ENCODE data around the gene ZC3H14. TPM values are rescaled to one million over a fixed set of nuclear protein-coding genes. Genes with fewer than 3 reads are reported as not detected.

The ZC3H14 gene
- total RNA-seq, 1 experiment from 2014 or later = 73.3 TPM

DNA sequence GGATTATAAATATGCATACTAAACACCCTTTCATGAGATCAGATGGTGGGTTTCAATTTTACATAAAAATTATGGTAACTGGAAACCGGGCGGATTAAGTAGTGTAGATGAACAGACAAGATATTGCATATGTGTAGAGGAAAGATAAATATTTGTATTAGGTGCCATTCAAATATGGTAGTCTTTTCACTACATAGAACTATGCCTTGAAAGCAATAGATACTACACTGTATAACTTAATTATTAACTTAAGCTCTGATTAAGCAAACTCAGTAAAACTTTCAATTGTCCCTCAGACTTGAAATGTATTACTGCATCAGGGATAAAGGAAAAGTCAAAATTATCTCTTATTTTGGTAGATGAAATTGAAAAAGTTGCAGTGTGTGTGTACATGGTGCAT lies 10.0 kb upstream of the ZC3H14 start:
- DNase-seq (ENCODE audit: low spot score) = no peak

DNA sequence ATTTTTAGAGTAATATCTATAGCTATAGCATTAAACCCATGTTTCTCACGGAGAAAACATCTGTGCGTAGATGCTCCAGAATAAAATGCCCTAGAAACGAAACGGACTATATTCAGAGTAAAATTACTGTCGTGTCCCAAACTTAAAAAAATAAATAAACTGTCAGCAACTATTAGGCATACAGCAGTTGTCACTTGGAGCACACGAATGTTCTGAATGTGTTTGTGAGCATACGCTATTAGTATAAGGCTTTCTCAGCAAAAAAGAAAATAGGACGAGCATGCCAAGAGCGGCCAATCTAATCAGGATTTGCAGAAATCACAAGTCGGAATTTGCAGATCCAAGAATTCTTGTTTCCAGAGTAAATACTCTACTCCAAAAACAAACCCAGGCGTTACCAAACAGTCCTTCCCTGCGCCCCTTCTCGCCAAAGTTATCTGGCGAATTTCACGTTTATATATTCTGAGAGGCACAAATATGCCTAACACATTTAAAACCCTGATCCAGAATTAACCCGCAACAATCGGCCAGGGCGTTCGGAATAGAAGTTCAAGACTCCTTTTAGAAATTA lies 8.9 kb upstream of the ZC3H14 start:
- DNase-seq (ENCODE audit: low spot score) = no peak

DNA sequence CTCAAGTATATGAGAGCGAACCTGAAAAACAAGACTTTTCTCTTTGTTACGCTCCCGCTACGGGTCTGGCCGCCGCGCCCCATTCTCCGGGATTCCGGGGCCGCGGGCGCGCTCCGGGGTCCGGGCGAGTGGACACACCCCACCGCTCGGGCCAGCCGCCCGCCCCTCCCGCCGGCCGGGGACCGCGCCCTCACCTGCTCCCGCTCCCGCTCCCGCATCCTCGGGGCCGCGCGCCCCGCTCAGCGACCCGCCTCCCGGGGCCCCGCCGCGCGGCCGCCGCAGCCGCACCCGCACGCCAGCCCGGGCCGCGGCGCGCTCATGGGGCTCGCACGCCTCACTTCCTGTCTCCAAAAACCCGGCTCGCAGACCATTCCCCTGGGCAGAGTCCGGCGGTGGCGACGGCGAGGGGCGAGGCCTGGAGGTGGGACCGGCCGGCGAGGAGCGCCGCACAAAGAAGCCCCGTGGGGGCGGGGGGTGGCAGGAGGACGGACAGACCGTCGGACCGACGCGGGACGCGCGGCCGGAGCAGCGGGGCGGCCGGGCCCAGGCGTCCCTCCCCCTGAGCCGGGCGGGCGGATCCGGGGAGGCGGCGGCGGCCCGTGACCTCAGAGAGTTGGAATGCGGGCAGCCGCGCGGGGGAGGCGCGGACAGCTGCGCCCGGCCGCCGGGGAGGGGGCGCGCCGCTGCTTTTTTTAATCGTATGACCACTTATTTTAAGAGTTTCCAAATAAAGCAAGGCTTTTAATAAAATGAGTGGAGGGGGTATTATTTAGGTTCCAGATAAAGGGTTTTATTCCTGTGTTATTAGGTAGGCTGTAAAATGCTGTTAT lies 8.2 kb upstream of the ZC3H14 start, which contains the start of gene PTPN21:
Gene PTPN21, minus strand, starts transcription at position 551 of the 830 bp plus-strand sequence. CDS start 4,590 bp downstream, outside the sequence.
- peak; percentile 27 for DNase-seq (ENCODE audit: low spot score)

DNA sequence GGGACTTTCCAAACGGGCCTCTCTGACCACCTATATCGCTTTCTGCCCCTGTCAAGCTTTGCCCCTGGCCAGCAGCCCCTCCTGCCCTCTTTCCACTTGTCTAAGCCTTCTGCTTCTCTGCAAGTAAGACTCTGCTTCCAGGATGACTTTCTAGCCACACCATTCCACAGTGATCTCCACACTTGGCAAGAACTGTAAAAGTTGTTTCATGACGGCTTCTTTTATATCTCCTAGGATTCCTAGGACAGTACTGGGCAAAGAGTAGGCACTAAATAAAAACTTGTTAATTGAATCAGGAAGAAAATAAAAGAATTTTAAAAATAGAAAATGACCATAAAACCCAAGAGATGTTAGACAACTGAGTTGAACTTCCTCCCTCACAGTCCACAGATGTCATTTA lies 6.3 kb upstream of the ZC3H14 start:
- no peak for DNase-seq (ENCODE audit: low spot score)

DNA sequence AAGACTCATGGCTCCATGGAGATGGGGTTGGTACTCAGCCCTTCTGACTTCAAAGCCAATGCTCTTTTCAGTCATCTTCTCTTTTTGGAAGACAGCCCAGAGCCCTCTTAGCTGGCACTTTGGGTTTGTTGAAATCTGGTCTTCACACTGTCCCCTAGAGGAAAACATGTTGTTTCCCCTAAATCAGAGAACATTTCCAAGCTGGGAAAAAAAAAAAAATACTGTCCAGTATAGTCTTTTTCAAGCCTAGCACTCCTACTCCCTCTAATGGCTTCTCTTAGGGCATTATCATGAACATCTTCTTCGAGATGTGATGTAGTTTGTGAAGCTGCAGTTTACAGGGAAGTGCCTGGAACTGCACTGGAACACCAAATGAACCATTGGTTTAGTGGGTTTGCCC lies 3.0 kb upstream of the ZC3H14 start:
- peak; percentile 16 for DNase-seq (ENCODE audit: low spot score)

DNA sequence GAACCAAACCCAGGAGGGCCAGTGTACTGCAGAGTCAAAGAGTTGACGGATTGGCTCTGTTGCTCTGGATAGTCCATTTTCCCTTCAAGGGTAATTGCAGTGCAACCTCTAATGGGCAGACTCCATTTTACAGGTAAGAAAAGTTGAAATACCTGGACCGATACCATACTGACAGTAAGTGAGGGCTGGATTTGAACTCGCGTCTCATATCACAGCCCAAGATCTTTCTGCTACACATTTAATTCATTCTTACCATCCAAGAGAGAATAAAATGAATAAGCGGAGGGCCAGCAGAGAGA lies 356 bp upstream of the ZC3H14 start:
- DNase-seq (ENCODE audit: low spot score) = no peak

DNA sequence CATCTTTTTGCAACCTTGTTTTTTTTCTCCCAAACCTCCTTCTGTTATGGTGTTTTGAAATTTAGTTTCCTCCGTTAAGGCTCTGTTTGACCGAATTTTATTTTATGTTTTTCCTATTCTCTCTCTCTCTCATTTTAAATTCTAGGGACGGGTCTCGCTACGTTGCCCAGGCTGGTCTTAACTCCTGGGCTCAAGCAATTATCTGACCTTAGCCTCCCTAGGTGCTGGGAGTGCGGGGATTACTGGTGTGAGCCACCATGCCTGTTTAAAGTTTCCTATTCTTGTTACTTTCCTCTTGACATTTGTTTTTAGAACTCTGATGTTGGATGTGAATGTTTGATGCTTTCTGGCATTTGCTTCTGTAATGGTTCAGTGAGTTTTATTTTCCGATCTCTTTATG lies 1.0 kb downstream of the ZC3H14 start:
- DNase-seq (ENCODE audit: low spot score) = no peak

DNA sequence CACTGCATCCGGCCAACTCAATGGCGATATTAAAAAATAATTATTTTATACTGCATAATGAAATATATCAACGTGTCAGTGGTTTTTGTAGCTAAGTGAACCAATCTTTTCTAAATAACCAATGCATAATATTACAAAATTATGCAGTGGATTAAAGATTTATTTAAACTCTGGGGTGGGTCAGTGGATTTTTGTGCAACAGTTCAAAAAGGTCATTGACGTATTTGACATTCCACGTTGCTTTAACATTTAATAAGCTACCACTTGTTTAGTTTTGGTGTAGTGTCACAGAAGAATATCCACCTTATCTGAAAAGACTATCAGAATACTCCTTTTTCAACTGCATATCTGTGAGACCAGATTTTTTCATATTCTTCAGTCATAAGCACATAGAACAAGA lies 2.6 kb downstream of the ZC3H14 start:
- DNase-seq (ENCODE audit: low spot score) = no peak

DNA sequence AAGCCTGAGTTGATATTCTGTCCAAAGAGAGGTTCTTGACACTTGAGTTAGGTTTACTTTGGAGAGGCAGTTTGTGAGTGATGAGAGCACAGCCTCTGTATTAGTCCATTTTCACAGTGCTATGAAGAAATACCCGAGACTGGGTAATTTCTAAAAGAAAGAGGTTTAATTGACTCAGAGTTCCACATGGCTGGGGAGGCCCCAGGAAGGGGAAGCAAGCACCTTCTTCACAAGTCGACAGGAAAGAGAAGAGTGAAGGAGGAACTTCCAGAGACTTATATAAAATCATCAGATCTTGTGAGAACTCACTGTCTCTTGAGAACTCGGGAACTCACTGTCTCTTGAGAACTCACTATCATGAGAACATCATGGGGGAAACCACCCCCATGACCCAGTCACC lies 5.4 kb downstream of the ZC3H14 start:
- no peak for DNase-seq (ENCODE audit: low spot score)

DNA sequence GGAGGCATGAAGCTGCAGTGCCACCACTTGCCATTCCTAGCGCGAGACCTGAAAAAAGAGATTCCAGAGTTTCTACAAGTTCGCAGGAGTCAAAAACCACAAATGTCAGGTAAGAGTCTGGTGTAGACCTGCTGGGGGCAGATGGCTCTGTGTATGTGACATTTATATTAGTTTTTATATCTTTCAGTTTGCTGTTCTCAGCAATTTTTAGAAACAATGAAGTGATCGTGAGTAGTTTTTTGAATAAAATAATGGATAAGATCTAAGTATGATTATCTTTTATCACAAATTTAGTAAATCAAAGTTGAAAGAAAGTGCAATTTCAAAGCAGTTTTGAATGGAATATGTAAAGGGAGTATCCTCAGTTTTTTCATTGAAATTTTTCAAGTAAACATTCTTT lies 9.3 kb downstream of the ZC3H14 start:
- no peak for DNase-seq (ENCODE audit: low spot score)

DNA sequence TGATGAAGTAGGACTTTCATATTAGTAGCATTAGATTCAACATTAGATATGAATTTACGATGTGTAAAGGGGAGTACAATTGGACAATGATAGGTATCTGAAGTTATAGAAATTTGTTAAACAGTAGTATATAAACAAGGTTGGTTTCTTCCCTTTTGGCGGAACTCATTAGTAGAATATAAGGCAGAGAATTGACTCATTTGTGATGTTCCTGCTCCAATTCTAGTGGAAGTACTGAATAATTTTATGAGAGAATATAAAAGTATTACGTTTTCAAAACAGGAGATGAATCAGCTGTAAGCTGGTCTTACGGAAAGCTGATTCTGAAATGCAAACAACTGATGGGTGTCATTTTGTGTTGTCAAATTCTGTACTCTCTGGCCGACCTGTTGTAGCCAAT lies 13.4 kb downstream of the ZC3H14 start:
- no peak for DNase-seq (ENCODE audit: low spot score)

DNA sequence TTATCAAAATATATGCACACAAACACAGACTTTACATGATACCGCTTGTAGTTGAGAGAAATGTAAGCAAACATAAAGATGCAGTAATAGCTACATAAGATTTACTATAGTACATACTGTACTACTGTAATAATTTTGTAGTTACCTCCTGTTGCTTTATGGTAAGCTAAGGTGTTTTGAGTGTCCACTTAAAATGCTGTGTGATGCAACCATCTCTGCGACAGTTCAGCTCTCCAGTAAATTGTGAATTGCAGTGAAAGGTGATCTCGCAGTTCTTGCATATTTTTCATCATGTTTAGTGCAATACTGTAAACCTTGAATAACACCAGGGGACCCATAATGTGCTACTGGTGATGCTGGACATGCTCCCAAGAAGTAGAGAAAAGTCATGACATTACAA lies 21.6 kb downstream of the ZC3H14 start:
- DNase-seq (ENCODE audit: low spot score) = no peak

DNA sequence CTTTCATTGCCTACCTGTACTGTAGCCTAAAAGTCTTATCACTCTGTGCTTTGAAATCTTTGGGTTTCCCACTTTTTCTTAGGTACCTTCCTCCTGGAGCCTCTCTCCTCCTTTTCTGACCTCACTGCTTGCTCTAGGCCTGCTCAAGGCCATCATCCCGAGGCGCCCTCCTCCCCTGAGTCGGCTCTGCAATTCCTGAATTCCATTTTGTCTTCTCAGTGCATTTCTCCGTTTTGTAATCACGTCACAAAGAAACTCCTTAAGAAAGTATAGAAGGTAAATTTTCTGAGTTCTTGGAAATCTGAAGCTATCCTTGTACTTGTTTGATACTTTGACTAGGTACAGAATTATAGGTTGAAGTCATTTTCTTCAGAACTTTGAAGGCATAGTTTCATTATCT lies 25.2 kb downstream of the ZC3H14 start:
- DNase-seq (ENCODE audit: low spot score) = no peak

DNA sequence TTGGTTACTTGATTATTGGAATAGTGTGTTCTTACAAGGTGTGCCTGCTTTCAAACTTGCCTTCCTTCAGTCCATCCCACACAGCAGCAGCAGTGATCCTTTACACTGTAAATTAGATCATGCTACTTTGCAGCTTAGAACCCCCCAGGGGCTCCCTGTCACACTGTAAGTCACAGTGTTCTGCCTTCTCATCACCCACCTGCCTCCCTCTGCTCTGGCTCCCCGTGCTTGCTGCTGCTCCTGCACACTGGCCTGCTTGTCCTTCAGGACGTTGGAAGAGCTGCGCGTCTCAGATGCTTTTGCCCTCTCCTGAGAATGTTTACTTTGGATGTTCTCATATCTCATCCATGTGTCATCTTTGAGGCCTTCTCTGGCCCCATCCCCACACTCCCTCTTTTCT lies 27.3 kb downstream of the ZC3H14 start:
- no peak for DNase-seq (ENCODE audit: low spot score)

DNA sequence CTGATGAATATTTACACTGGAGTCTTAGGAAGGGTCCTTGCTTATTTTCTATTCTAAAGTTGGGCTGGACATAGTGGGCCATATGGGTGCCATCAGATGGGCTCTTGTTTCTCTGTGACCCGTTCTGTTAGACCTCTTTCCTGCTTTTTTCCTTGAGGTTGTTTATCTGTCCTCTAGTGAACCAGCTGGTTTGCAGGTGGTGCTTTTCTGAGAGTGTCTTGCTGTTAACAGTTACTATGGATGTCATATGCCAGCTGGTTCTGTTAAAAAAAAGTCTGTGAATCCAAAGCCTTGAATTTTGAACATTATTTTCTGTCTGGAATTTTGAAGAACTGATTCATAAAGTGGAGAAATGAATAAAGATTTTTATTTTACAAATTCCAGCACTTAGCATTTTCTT lies 29.2 kb downstream of the ZC3H14 start:
- DNase-seq (ENCODE audit: low spot score) = no peak

DNA sequence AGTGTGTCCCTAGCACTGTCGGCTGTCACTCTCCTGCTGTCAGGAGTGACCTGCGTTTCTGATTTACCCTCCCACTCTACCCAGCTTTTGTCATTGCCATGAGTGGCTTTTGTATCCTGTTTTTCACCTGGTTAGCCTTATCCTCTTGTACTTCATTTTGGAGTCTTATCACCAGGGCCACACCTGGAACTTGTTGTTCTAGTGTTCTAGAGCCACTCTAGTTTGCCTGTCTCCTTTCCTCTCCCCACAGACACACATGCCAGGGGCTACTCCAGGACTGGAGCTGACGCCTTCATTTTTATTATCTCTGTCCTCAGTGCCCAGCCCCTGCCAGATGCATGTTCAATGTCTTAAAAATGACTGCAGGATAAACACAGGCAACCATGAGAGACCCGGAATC lies 34.2 kb downstream of the ZC3H14 start:
- DNase-seq (ENCODE audit: low spot score) = no peak

DNA sequence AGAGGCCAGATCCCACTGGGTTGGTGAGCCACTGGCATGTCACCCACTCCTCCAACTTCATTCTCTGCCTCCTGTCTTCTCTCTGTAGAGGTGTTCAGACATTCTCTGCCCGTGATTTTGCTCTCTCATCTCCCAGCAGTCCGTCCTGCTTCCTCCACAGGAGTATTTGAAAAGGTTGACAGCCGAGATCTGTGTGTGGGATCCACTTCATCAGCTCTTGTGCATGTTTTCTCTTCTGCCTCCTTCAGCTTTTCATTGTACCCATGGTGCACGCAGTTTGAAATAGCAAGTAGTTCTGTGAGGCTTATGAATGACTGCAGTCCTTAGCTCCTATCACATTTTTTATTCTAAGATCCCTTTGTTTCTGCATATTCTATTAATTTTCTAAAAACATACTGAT lies 34.8 kb downstream of the ZC3H14 start:
- no peak for DNase-seq (ENCODE audit: low spot score)

DNA sequence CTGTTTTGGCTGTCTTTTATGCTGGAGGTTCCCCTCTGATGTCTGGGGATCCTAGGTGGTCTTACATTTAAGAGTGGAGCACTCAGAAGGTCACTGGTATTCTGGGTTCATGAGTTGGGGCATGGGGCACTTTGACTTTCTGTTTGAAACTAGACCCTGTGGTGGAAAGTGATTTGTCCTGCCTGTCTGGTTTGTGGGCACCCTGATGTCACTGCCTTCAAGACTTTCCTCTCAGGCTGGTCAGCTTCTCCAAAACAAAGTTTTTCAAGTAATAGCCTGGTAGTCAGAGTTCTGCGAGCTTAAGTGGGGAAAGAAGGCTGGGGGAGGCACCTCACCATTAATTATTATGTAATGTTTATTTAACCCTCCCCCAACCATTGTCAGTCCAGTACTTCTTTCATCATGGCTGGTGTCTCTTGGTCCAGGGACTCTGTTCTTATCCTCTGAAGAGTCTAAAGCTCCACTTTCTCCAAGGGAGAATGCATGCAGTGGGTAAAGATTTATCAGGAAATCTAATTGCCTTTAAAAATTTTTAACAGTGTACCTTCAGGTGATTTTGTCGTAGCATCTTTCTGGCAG lies 35.3 kb downstream of the ZC3H14 start:
- DNase-seq (ENCODE audit: low spot score) = no peak

DNA sequence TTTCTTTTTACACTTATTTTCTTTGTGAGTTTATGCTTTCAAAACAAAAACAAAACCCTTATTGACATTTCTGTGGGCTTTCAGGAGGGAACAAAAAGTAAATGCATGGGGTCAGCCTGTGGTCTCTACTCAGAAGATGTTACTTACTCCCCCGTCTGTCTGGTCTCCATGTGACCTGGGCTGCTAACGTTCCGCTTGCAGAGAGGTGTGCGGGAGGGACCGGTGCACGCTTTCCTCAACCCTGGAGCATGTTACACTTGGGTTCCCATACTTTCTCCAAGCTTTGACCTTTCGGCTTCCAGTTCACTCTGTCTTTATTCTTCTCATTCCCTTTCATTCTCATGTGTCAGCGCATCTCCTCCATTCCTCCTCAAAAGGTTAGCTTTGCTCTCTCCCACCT lies 36.5 kb downstream of the ZC3H14 start:
- DNase-seq (ENCODE audit: low spot score) = no peak

DNA sequence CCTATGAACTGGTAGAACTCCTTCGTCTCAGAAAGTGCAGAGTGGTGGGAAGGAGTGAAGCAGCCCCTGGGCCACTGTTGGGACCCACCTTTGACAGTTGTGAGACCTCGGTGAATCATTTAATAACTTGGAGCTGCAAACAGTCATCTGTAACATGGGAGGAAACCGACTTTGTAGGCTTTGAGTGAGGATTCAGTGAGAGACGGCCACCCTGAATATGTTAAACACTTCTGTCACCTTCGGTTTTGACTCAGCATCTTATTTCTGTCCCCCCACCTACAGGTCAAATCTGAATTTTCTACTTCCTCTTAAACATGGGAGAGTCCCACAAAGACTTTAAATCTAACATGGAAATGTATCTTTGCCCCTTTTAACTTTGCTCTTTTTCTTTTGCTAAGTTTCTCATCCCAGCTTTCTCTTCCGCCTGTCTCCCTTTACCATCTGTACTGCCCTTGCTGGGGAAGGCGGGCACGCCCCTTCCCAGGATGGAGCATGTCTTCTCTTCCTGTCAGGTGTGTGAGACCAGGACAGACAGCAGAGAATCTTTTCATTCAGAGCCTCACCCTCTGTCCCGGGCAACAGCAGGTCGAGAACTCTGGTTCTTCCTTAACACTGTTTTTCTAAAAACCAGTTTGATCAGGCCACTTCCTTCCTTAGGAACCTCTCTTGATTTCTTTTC lies 37.1 kb downstream of the ZC3H14 start:
- no peak for DNase-seq (ENCODE audit: low spot score)

DNA sequence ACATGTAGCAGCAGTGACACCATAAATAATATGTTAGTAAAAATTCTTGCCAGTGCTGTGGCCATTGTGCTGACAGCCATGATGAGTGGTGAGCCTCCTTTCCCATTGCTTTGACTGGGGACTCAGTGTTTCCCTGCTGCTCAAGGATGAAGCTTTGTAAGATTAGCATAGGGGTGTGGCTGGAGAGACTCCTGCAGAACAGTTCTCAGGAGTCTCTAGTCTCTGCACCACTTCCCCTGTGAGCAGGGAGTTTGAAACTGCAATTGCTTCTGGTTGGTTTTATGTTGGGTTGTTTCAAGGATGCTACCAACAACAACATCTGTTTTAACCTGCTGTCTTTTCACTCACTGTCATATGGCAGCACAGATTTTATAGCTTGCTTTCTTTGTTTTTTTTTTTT lies 41.4 kb downstream of the ZC3H14 start:
- DNase-seq (ENCODE audit: low spot score) = no peak

DNA sequence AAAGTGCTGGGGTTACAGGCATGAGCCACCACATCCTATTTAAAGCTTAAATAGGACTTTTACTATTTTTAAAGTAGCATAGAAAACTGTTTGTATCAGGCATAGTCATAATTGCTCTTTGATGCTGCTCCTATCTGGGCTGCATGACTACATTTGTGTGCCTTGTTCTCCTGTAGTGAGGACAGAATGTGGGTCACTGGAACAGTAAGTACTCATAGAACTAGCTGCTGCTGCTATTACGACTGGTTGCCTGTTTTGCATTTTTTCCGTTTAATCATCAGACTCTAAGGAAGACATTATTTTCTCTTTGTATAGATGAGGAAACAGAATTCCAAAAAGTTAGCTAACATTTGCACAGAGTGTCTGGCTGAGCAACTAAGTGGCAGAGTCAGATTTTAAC lies 42.8 kb downstream of the ZC3H14 start:
- no peak for DNase-seq (ENCODE audit: low spot score)

DNA sequence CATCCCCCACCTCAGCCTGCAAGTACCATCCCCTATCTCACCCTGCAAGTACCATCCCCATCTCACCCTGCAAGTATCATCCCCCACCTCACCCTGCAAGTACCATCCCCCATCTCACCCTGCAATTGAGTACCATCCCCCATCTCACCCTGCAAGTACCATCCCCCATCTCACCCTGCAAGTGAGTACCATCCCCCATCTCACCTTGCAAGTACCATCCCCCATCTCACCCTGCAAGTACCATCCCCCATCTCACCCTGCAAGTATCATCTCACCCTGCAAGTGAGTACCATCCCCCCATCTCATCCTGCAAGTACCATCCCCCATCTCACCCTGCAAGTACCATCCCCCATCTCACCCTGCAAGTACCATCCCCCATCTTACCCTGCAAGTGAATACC lies 45.0 kb downstream of the ZC3H14 start:
- DNase-seq (ENCODE audit: low spot score) = no peak
